GM10266 (cell line): ENCODE measurements around the gene ARAP2.

Source experiments
- DNase-seq: peaks from one replicate; pipeline ENCODE4 v3.0.0; 2012; ENCODE audit errors: extremely low spot score
- TF ChIP-seq, protein P1 (sequence below): IDR thresholded peaks from 2 replicates; pipeline ENCODE4 v1.5.1; 2012; ENCODE audit warnings: mild to moderate bottlenecking, low read depth; ENCODE audit not compliant: control insufficient read depth, insufficient read depth; ENCODE audit errors: missing control alignments

Gene ARAP2

GRCh38 chr4:36168127-36168878 is 76.0 kb downstream of the ARAP2 start:
- TF ChIP-seq, protein P1, sequence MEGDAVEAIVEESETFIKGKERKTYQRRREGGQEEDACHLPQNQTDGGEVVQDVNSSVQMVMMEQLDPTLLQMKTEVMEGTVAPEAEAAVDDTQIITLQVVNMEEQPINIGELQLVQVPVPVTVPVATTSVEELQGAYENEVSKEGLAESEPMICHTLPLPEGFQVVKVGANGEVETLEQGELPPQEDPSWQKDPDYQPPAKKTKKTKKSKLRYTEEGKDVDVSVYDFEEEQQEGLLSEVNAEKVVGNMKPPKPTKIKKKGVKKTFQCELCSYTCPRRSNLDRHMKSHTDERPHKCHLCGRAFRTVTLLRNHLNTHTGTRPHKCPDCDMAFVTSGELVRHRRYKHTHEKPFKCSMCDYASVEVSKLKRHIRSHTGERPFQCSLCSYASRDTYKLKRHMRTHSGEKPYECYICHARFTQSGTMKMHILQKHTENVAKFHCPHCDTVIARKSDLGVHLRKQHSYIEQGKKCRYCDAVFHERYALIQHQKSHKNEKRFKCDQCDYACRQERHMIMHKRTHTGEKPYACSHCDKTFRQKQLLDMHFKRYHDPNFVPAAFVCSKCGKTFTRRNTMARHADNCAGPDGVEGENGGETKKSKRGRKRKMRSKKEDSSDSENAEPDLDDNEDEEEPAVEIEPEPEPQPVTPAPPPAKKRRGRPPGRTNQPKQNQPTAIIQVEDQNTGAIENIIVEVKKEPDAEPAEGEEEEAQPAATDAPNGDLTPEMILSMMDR: no peak
- DNase-seq: no peak

DNA sequence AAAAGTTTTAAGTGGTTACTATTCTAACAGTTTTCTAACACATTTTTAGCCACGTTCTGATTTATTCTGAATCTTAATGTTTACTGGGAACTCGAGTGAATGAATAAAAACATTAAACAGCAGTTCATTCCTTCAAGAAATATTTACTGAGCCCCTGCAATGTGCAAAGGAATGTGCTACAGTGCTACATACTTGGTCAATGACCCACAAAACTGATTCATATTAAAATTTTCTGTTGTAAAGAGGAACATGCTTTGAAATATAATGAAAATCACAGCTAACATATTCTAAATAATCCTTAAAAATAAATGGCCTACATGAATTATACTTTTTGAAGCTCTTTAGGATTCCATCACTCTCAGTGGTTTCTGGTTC is 78.7 kb downstream of the ARAP2 start:
- no peak for DNase-seq
- TF ChIP-seq, protein P1: no peak

DNA sequence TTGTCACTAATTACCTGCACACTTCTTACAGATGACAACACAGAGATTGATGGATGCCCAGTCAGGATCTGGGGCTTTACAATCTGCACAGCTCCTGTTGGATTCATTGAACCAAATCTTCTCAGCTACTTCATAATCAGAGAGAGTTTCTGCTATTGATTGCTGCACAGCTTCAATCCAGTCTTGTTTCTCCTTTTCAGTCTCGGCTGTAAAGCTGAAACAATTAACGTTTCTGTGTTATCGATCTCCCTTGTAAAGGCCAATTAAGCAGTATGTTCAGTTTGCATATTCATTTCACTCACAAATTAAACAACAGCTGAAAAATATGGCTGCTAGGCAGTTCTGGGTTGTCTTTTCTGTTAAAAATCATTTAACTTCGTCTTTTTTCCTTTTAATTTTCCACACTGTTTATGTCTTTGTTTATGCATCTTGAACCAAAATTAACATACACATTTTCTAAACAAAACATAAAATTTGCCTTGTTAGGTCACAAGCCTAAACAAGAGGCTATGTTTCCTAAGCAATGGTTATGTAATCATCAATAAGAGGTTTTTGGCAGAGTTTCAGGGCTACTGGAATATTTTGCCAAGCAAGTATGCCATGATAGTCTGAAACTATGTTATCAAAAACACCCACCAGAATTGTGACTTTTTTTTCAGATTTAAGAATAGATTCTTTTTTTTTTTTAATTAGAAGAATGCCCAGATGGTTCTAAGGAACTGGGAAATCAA is 79.2 kb downstream of the ARAP2 start:
- no peak for DNase-seq
- TF ChIP-seq, protein P1: no peak

DNA sequence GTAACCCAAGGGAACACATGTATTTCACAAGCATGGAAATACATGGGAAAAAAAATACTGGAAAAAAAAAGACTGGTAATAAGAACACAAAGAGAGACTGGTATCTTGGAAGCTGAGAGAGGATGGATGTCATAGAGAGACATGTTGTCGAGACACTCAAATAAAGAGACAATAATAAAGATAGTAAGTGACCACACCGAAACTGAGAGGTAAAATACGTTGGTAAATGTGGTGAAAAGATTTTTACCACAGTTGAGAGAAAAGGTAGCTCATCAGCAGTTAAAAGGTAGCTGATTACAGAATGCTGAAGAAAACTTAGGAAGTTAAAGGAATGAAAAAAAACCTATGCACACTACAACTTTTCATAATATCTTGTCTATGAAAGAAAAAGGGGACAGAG is 81.1 kb downstream of the ARAP2 start:
- no peak for DNase-seq
- TF ChIP-seq, protein P1: no peak

- TF ChIP-seq, protein P1: peak; percentile 14
- no peak for DNase-seq
Observed at GRCh38 chr4:36159208-36159607, 85.1 kb downstream of the ARAP2 start.

GRCh38 chr4:36152735-36153134 is 91.6 kb downstream of the ARAP2 start:
- no peak for DNase-seq
- TF ChIP-seq, protein P1: no peak

DNA sequence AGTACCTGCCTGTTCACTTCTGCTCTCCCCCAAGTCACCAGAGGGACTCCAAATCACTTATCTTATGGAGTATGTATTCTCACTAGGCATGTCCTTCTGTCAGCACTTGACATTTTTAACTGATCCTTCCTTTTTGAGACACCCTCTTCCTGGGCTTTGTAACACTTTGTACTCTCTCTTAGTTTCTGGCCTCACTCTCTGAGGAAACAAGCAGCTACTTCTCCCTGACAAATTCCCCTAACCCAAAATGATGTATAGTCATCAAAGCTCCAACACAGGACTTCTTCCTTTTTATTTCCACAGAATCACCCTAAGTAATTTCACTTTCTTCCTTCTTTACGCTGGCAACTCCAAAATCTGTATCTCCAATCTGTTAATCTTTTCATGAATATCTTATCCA is 101.8 kb downstream of the ARAP2 start:
- TF ChIP-seq, protein P1: no peak
- no peak for DNase-seq
